Measurements from ENCODE around the gene TARBP1.
"Not testable (repeated sequence)": the region's sequence is repeated elsewhere in the genome, so short reads cannot be mapped to it uniquely, and the experiment has no call there.

TARBP1 gene

DNA sequence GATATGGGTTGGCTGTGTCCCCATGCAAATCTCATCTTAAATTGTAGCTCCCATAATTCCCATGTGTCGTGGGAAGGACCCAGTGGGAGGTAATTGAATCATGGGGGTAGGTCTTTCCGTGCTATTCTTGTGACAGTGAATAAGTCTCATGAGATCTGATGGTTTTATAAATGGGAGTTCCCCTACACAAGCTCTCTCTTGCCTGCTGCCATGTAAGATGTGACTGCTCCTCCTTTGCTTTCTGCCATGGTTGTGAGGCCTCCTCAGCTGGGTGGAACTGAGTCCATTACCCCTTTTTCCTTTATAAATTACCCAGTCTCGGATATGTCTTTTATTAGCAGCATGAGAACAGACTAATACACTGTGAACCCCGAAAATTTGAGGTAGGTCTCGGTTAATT, 25.3 kb upstream of the TARBP1 start:
- not testable (repeated sequence) for DNase-seq

- no peak for DNase-seq
Measured at GRCh38 chr1:234503193-234504050, 24.4 kb upstream of the TARBP1 start.

DNA sequence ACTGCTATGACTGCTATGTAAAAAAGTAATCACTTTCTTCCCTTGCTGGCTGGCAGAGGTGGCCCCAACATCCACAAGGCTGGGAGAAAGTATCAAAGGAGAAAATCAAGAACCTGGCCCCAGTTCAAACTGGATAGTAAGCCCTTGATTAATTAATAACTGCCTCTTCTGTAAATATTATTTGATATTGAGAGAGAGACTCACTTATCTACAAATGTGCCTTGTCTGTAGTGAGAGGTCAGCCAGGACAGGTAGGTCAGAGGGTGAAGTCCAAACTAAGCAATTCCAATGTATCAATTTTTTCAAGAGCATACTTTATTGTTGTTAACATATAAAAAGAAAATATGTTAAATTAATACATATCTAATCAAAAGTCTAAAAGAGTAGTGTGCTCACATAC, 23.8 kb upstream of the TARBP1 start:
- no peak for DNase-seq

DNA sequence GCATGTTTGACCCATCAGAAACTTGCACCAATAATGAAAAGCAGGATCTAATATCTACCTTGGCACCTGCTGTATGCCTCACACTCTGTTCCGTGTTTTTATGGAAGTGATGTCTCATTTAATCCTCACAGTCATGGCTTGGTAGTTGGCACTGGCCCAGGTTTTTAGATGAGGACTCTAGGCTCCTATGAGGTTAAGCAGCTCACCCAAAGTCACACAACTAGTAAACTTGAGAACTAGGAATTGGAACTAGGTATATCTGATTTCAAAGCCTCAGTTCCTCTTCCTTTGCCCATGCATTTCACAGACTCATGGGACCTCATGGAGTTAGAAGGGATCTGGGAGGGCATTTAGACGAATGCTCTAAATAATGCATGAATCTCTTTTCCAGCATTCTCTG, 21.3 kb upstream of the TARBP1 start:
- DNase-seq, result no peak

GRCh38 chr1:234499943-234500245, 20.9 kb upstream of the TARBP1 start:
- no peak for DNase-seq

- DNase-seq, result peak; percentile 96
Measured at GRCh38 chr1:234499119-234499942, 20.4 kb upstream of the TARBP1 start.

DNA sequence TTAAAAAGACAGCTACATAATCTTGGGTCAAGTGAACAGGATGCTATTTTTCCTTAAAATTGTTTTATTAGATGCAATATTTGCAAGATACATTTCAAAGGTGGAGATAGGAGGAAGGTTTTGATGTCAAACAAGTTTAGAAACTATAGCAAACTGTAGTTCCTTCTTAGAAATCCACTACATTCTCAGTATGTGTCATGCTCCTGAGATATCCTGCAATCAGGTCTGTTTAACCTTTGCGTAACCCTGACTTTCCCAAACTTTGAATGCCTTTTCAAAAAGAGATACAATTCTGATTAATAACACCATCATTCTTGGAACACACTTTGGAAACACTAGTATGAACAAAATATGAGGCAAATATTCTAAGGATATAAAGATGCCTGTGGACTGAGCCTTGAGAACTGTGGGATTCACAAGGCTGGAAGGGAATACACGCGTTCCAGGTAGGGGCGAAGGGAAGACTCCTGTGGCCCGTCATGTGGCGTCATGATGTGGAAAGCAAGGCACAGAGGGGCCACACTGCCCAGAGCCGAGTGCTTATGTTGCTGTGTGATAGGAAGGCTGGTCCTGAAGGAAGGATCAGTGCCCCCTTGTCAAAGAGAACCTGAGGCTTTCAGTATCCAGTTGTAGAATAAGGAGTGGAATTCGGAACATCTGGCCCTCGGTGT, 19.6 kb upstream of the TARBP1 start:
- peak; percentile 26 for DNase-seq

- DNase-seq, result no peak
Measured at GRCh38 chr1:234497589-234497988, 18.6 kb upstream of the TARBP1 start.

- peak; percentile 95 for DNase-seq
Measured at GRCh38 chr1:234495231-234495990, 16.4 kb upstream of the TARBP1 start.

DNA sequence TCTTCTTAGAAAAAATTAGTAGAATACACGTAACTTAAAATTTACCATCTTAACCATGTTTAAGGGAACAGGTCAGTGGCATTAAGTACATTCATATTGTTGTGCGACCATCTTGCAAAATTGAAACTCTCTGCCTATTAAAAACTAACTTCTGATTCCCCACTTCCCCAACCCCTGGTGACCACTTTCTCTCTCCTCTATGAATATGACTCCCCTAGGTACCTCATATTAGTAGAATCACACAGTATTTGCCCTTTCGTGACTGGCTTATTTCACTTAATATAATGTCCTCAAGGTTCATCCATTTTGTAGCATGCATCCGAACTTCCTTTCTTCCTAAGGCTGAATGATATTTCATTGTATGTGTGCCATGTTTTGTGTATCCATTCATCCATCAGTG, 15.1 kb upstream of the TARBP1 start:
- DNase-seq, result no peak

DNA sequence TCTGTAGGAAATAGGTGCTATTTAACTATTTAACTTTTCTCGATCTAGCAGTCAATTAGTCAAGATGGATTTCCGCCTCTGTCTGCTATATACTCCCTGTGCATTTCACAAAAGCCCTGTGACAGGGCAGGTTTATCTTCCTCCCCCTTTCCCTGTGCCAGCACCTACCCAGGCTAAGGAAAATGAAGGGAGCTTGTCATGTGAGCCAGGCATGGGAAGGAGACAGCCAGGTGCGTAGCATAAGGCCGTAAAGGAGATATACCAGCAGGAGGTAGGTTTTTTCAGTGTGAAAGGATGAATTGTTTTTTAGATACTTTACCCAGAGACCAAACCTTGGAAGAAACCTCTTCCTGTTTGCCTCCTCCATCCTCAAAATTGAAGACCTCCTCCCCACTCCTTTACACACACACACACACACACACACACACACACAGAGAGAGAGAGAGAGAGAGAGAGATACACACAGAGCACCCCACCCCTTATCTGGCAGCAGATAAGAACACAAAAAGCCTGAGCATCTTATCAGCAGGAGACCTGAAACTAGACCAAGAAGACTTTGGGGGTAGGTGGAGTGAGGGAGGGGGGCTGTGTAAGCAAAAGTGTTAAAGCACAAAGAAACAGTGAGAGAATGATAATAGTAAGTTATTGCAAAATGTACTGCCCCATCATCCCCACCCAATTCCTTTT, 12.0 kb upstream of the TARBP1 start:
- DNase-seq, result no peak

GRCh38 chr1:234489698-234490077, 10.7 kb upstream of the TARBP1 start:
- no peak for DNase-seq

- DNase-seq, result no peak
Measured at GRCh38 chr1:234489007-234489697, 10.2 kb upstream of the TARBP1 start.

- DNase-seq, result peak; percentile 22
Measured at GRCh38 chr1:234488054-234489006, 9.4 kb upstream of the TARBP1 start.

GRCh38 chr1:234486858-234487840, 8.2 kb upstream of the TARBP1 start:
- DNase-seq, result peak; percentile 76

DNA sequence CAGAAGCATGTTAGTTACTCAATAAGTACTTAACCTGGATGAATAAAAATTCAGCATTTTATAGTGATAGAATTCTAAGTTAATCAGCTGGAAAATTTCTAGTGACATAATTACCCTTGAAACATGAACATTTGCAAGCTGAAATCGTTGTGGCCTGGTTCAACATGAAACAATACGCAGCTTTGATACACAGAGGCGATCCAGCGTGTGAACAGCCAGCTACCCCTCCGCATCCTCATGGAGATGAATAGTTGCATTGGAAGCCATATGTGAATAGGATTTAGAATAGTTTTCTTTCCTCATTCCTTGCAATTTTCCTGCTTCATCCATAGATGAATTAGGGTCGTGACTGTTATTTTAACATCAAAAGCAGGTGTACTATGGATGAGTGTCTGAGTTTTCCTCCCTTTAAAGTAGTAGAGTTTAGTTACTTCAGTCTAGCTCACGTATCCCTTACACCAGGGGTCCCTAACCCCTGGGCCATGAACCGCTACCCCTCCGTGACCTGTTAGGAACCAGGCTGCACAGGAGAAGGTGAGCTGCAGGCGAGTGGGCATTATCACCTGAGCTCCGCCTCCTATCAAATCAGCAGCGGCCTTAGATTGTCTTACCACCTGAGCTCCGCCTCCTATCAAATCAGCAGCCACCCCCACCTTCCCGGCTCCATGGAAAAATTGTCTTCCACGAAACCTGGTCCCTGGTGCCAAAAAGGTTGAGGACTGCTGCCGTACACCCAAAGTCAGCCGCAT, 6.2 kb upstream of the TARBP1 start:
- DNase-seq, result no peak

GRCh38 chr1:234484218-234484617, 5.2 kb upstream of the TARBP1 start:
- no peak for DNase-seq

GRCh38 chr1:234481771-234482170, 2.8 kb upstream of the TARBP1 start:
- DNase-seq, result no peak
